HG03571 (cell line): Measurements from ENCODE around the gene PLCXD1.
"Not testable (repeated sequence)": the region's sequence is repeated elsewhere in the genome, so short reads cannot be mapped to it uniquely, and the experiment has no call there.

Experiments used
- ATAC-seq: cut with Tn5 transposase; IDR thresholded peaks from one replicate; pipeline ENCODE4 v1.9.1; 2021; ENCODE audit not compliant: unreplicated experiment

The PLCXD1 gene

DNA sequence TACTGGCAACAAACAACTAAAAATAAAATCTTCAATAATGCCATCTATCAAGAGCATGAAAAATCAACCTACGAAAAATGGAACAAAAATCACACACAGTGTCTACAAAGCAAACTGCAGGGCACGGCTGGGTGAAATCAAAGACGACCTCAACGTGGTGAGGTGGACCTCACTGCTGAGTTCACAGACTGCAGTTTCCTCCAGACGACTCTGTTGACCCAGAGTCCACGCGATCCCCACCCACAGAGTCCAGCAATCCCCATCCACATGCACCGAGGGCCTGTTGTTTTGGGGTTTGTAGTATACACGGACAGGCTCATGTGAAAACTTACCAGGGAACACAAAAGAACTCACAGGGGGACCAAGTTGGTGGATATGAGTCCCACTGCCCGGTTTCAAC, 68.5 kb downstream of the PLCXD1 start:
- no peak for ATAC-seq

DNA sequence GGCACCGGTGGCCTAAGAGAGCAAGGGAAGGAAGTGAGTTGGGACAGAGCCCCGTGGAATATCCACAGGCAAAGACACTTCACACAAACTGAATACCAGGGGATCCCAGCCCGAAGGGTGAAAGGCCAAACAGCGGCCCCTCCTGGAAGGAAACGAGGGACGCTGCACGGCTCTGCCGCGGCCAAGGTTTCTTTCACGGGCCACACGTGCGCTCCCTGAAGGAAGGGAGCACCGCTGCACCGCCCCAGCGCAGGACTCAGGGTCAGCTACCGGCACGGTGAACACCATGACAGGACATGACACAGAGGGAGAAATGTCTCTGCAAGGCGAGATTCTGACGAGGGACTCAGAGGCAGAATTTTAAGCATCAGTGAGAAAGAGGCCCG, 69.0 kb downstream of the PLCXD1 start:
- no peak for ATAC-seq

- ATAC-seq, result no peak
Observed at GRCh38 chrX:350534-351323, 69.5 kb downstream of the PLCXD1 start.

GRCh38 chrX:351324-351641, 70.1 kb downstream of the PLCXD1 start:
- ATAC-seq, result not testable (repeated sequence)

- ATAC-seq, result no peak
Observed at GRCh38 chrX:351736-352135, 70.6 kb downstream of the PLCXD1 start.

- ATAC-seq, result no peak
Observed at GRCh38 chrX:352181-352580, 71.0 kb downstream of the PLCXD1 start.

- ATAC-seq, result no peak
Observed at GRCh38 chrX:352582-353314, 71.6 kb downstream of the PLCXD1 start.
